HG03175 (cell line): Measurements from ENCODE around the gene TTLL3.
"Not testable (repeated sequence)": the region's sequence is repeated elsewhere in the genome, so short reads cannot be mapped to it uniquely, and the experiment has no call there.

Experiments used
- ATAC-seq: cut with Tn5 transposase; IDR thresholded peaks from one replicate; pipeline ENCODE4 v1.9.1; 2021; ENCODE audit warnings: mild to moderate bottlenecking, moderate library complexity; ENCODE audit not compliant: unreplicated experiment

The TTLL3 gene

DNA sequence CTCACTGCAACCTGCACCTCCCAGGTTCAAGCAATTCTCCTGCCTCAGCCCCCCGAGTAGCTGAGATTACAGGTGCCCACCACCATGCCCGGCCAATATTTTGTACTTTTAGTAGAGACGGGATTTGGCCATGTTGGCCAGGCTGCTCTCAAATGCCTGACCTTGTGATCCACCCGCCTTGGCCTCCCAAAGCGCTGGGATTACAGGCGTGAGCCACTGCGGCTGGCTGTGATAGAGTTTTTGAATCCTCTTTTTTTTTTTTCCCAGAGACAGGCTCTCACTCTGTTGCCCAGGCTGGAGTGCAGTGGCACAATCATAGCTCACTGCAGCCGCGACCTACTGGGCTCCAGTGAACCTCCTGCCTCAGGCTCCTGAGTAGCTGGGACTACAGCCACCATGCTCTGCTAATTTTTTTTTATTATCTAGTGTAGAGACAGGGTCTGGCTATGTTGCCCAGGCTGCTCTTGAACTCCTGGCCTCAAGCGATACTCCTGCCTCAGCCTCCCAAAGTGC is 55.1 kb downstream of the TTLL3 start:
- not testable (repeated sequence) for ATAC-seq

DNA sequence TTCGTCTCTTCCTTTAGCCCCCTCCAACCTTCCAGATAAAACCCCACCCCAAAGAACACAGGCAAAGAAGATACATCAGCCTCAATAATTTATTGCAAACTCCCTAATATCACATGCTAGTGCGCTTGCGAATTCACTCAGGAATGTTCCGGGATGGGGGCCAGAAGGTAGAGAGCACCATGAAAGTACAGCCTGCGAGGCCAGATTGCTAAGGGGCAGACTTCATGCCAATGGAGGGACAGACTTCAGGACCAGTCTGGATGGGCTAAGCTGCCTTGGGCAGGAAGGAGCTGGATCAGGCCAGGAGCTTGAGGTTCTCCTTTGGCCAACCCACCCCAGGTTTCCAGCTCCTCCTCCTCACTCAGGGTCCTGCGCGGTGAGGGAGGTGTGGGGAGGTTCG is 56.6 kb downstream of the TTLL3 start:
- ATAC-seq: no peak

DNA sequence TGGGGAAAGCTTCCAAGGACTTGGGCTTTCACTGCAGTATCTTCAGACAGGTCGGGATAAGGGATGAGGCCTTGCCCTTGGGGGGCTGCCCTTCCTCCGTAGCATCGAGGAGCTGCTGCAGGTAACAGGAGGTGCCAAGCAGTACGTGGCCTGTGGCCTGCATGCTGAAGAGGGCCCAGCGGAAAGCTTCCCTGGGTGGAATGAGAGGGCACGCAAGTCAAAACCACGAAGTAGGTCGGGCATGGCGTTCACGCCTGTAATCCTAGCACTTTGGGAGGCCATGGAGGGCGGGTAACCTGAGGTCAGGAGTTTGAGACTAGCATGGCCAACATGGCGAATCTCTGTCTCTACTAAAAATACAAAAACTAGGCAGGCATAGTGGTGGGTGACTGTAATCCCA is 57.0 kb downstream of the TTLL3 start:
- no peak for ATAC-seq

DNA sequence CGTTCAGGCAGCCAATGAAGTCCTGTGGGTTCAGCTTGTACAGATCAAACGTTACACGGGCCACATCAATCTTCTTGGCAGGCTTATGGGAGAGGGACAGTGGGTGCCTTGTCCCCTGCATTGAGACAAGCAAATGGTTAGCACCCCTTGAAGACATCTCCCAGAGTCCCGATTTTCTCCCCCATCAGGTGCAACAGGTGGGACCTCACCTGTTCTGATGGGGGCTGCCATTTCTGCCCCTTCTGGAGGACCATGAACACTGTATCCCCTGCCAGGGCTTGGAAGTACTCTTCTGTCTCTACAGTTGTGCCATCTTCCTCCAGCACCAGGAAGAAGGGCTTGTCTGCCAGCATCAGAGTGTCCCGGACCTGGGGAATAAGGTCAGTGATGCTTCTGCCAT is 59.9 kb downstream of the TTLL3 start:
- no peak for ATAC-seq

DNA sequence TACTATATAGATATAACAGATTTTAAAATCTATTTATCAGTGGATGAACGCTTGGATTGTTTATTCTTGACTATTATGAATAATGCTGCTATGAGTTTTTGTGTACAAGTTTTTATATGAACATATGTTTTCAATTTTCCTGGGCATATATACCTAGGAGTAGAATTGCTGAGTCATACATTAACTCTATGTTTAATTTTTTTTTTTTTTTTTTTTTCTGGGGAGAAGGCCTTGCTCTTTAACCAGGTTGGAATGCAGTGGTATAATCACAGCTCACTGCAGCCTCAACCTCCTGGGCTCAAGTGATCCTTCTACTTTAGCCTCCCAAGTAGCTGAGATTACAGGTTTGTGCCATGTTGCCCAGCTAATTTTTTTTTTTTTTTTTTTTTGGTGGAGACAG is 60.9 kb downstream of the TTLL3 start:
- ATAC-seq: no peak

DNA sequence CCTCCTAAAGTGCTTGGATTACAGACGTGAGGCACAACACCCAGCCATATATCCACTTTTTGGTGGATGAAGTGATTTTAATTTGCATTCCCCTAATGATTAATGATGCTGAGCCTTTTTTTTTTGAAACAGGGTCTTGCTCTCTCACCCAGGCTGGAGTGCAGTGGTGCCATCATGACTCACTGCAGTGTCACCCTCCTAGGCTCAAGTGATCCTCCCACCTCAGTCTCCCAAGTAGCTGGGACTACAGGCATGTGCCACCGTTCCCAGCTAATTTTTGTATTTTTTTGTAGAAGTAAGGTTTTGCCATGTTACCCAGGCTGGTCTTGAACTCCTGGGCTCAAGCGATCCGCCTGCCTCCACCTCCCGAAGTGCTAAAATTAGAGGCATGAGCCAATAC is 62.0 kb downstream of the TTLL3 start:
- ATAC-seq: not testable (repeated sequence)

DNA sequence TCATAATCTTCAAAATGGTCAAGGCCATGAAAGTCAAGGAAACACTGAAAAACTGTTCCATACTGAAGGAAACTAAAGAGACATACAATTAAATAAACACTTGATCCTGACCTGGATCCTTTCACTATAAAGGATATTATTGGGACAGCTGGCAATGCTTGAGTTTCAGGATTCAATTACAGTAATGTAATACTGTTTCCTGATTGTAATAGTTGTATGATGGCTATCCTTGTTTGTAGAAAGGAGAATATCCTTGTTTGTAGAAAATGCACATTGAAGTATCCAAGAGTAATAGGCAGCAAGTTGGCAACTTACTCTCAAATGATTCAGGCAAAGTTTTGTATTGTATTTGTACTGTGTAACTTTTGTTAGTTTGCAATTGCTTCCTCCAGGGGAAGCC is 65.4 kb downstream of the TTLL3 start:
- no peak for ATAC-seq

DNA sequence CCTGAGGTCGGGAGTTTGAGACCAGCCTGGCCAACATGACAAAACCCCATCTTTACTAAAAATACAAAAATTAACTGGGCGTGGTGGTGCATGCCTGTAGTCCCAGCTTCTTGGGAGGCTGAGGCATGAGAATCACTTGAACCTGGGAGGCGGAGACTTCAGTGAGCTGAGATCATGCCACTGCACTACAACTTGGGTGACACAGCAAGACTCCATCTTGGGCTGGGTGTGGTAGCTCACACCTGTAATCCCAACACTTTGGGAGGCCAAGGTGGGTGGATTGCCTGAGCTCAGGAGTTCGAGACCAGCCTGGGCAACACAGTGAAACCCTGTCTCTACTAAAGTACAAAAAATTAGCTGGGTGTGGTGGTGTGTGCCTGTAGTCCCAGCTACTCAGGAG is 66.2 kb downstream of the TTLL3 start:
- not testable (repeated sequence) for ATAC-seq

DNA sequence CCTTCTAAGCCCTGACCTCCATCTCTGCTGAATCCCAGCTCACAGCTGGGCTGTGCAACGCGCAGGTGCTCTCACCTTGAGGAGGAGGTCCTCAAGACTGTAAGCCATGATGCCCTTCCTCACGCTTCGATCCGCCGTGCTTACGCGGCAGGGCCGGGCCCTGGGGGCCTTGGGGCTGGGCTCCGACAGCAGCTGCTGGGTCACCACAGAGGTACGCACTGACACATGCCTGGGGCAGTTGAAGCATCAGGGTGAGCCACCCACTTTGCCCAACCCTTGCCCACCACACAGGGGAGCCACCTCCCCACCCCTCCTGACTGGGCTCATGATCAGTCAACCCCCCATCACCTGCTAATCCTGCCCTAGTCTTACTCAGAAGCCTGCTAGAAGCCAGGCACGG is 66.9 kb downstream of the TTLL3 start:
- ATAC-seq: no peak

DNA sequence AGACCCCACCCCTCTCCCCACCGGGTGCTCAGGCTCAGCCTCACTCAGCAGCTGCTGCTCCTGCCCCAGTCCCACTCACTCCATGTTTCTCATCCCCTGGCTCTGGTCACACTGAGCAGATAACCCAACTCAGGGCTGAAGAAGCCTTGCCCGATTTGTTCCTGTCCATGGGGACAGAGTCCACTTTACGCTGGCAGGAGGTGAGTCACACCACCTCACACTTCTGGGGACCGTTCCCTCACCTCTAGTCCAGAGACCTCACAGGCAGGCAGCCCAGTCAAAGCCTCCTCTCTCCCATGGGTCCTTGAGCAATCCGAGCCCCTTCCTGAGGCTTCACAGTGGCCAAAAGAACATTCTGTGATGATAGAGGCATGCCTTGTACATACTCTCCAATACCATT is 68.6 kb downstream of the TTLL3 start:
- no peak for ATAC-seq

DNA sequence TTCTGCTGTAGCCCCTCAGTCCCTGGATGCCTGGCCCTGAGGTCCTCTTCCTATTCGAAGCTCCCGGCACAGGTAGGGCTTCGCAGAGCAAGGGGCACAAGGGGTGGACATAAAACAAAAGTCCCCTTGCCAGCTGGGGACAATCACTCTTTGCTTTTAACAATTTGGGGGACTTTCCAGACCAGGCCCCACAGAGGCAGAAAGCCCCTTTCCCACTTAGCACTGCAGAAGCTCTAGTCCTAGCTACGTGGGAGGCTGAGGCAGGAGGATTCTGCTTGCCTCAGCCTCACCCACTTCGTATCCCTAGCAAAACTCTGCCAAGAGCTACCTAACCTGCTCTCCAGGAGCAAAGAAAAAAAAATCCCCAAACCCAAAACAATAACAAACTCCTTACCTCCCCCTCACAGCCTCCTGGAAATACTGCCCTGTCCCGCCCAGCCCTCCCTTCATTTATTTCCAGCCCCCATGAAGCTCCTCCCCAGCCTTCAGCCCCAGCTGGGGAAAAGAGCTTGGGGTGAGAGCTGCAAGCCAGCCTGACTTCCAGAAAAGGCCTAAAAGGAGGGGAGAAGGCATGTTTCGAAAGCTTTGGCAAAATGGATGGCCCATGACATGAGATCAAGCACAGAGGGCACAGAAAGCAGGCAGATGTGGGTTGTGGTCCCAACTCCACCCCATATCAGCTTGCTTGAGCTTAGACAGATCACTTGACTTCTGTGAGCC is 69.9 kb downstream of the TTLL3 start, which contains the start of gene CIDEC:
CIDEC (minus strand) TSS at position 424 of the 720 bp plus-strand sequence. CDS start 1,767 bp downstream, outside the sequence.
- no peak for ATAC-seq

DNA sequence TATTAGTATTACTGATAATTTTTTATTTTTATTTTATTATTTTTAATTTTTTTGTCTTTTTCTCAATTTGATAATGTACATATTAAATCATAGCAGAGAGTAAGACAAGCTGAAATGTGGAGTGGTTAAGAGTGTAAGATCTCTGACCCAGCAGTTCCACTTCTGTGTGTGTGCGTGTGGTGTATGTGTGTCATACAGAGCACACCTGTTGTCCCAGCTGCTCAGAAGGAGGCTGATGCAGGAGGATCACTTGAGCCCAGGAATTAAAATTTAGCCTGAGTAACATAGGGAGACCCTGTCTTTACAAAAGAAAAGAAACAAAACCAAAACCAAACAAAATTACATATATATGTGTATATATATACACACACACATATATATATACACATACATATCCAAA is 71.4 kb downstream of the TTLL3 start:
- no peak for ATAC-seq

DNA sequence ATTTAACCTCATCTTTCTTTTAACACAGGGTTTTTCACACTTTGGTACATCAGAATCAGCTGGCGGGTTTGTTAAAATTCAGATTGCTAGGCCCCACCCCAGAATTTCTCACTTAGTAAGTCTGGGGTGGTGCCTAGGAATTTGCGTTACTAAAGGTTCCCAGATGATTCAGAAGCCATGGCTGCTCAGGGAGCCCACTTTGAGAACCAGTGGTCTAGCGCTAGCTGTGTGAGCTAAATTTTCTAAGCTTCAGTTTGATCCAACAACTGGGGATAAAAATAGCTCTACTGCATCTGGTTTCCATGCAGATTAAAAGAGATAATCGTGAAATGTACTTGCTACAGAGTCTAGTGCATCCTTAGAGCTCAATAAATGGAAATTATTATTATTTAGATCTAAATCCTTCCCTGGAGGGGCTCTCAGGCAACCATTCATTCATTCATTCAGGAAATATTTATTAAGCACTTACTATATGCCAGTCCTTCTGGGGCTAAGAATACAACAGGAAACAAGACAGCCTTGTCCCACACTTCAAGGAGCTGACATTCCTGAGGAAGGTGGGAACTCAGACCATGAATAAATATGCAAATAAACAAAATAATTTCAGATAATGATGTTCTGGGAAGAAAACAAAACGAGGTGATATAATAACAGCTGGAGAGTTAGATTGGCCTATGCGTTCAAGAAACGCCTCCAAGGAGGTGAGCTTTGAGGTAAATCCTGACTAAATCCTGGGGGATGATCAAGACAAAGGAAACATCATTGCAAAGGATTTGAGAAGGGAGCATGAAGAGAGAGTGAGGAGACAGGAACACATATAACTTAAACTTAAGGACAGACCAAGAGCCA is 73.9 kb downstream of the TTLL3 start:
- no peak for ATAC-seq

DNA sequence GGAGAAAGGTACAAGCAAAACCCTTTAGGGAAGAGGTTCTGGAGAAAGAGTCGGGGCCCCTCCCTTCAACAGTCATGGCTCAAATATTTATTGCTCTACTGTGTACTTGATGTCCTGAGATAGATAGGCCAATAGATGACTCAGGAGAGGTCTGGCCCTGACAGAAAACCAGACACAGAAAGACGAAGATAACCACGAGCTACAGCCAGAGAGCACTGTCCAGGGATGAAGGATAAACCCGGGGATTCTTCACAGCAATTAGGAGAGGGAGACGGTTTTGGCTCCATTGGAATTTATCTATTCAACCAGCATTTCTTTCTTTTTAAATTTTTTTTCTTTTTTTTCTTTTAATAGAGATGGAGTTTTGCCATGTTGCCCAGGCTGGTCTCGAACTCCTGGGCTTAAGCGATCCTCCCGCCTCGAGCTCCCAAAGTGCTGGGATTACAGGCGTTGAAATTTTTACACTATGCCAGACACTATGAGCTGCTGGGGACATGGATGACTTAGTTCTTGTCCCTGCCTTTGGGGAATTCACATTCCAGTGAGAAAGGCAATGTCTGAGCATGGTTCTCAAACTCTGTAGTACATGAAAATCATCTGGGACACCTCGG is 74.6 kb downstream of the TTLL3 start:
- ATAC-seq: no peak
